Smooth muscle cell (in vitro differentiated cells): ENCODE measurements around the gene ERBB4. TPM values are rescaled to one million over a fixed set of nuclear protein-coding genes. Genes with fewer than 3 reads are reported as not detected.

ENCODE experiments used
- DNase-seq: peaks from one replicate; lab custom pipeline; 2025; ENCODE audit not compliant: unreplicated experiment; lab: John Stamatoyannopoulos, UW
- H2AFZ ChIP-seq: fragments of 200-600 bp; sonication (generic); 2 replicates; pipeline ENCODE4 v1.6.0; 2016; ENCODE audit warnings: antibody characterized with exemption, low read depth, mild to moderate bottlenecking
- H3F3A ChIP-seq: fragments of 200-600 bp; sonication (generic); 2 replicates; pipeline ENCODE4 v1.6.0; 2017; ENCODE audit warnings: antibody characterized with exemption, low read depth
- H3K27ac ChIP-seq: fragments of 200-600 bp; sonication (generic); 2 replicates; pipeline ENCODE4 v1.5.1; 2016; ENCODE audit warnings: low read depth, mild to moderate bottlenecking
- H3K27me3 ChIP-seq: fragments of 200-600 bp; sonication (generic); 2 replicates; pipeline ENCODE4 v1.6.1; 2016; ENCODE audit warnings: low read depth, mild to moderate bottlenecking
- H3K36me3 ChIP-seq: fragments of 200-600 bp; sonication (generic); 2 replicates; pipeline ENCODE4 v1.5.1; 2016; ENCODE audit warnings: low read depth
- H3K4me1 ChIP-seq: fragments of 200-600 bp; sonication (generic); 2 replicates; pipeline ENCODE4 v1.5.1; 2016; ENCODE audit warnings: low read depth
- H3K4me2 ChIP-seq: fragments of 200-600 bp; sonication (generic); 2 replicates; pipeline ENCODE4 v1.6.0; 2016; ENCODE audit warnings: mild to moderate bottlenecking
- H3K4me3 ChIP-seq: fragments of 200-600 bp; sonication (generic); 2 replicates; pipeline ENCODE4 v1.5.1; 2016; ENCODE audit warnings: mild to moderate bottlenecking
- H3K79me2 ChIP-seq: fragments of 200-600 bp; sonication (generic); 2 replicates; pipeline ENCODE4 v1.6.0; 2016; ENCODE audit warnings: low read depth, mild to moderate bottlenecking
- H3K9ac ChIP-seq: fragments of 200-600 bp; sonication (generic); 2 replicates; pipeline ENCODE4 v1.6.0; 2016; ENCODE audit warnings: low read depth
- H3K9me3 ChIP-seq: fragments of 200-600 bp; sonication (generic); replicated peaks from 2 replicates; pipeline ENCODE4 v1.5.1; 2016; ENCODE audit warnings: low read depth
- H4K20me1 ChIP-seq: fragments of 200-600 bp; sonication (generic); 2 replicates; pipeline ENCODE4 v1.6.0; 2016; ENCODE audit warnings: low read depth
- WGBS: methylation state at CpG from one replicate; pipeline ENCODE4 v1.1.7; 2016; ENCODE audit warnings: low lambda C conversion rate; 5-methylcytosine and 5-hydroxymethylcytosine counted together
- microRNA-seq: library from miRNA; unstranded; fragments of <30 nt; microRNA quantifications from one replicate; pipeline ENCODE4, GENCODE V29; 2016; ENCODE audit warnings: borderline number of aligned reads
- polyA plus RNA-seq: library from polyadenylated mRNA; unstranded; fragments of >200 nt; fragmentation: Nextera tagmentation; extraction: Ambion mirVana; gene quantifications from 2 replicates; pipeline ENCODE4 v1.2.1, GENCODE V29; 2016
- small RNA-seq: library from RNA; depleted of rRNA; stranded (forward); fragments of <200 nt; gene quantifications from one replicate; pipeline ENCODE3, GENCODE V24; 2014
- total RNA-seq: library from RNA; depleted of rRNA; stranded (reverse); fragments of >200 nt; gene quantifications from 2 replicates; pipeline ENCODE4 v1.2.3, GENCODE V29; 2014
- TF ChIP-seq, protein P1 (sequence below): fragments of 200-600 bp; sonication (generic); IDR thresholded peaks from 2 replicates; pipeline ENCODE4 v1.5.1; 2017; ENCODE audit warnings: borderline replicate concordance, mild to moderate bottlenecking, antibody characterized with exemption; ENCODE audit not compliant: insufficient read depth, poor library complexity, severe bottlenecking

The ERBB4 gene
- total and polyA plus RNA-seq, 2 experiments from 2014 or later = 0.67 TPM; not detected in 1

DNA sequence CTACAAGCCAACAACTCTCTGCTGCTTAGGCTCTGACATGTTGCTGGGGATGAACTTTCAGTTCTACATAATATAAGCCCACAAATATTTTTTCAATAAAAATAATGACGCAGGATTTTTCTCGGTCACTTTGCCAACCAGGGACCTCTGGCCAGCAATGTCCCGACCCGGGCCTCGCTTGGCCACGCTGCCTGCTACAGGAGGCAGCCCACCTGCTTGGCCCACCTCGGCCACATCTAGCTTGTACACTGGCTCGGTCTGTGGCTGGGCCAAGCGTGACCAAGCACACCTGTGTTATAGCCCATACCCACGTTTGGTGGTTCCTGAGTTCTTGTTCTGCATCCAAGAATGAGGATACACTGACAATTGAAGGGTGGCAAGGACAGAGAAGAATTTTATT, 1208.7 kb downstream of the ERBB4 start:
- 96% methylated on average over 10 of the region's 10 CpGs for WGBS
- no peaks in the 10 kb centered on the region for H3K27me3 ChIP-seq
- H3K36me3 ChIP-seq = no peaks in the 10 kb centered on the region
- H3K4me1 ChIP-seq = no peaks in the 10 kb centered on the region
- H3K9ac ChIP-seq = no peak overlapping the region
- H3F3A ChIP-seq = no peaks in the 10 kb centered on the region
- no peaks in the 10 kb centered on the region for H3K9me3 ChIP-seq
- H3K27ac ChIP-seq = no peak overlapping the region
- no peak overlapping the region for H3K4me2 ChIP-seq
- DNase-seq = no peak
- no peaks in the 10 kb centered on the region for H3K79me2 ChIP-seq
- no peak overlapping the region for H3K4me3 ChIP-seq
- H4K20me1 ChIP-seq = no peaks in the 10 kb centered on the region
- TF ChIP-seq, protein P1, sequence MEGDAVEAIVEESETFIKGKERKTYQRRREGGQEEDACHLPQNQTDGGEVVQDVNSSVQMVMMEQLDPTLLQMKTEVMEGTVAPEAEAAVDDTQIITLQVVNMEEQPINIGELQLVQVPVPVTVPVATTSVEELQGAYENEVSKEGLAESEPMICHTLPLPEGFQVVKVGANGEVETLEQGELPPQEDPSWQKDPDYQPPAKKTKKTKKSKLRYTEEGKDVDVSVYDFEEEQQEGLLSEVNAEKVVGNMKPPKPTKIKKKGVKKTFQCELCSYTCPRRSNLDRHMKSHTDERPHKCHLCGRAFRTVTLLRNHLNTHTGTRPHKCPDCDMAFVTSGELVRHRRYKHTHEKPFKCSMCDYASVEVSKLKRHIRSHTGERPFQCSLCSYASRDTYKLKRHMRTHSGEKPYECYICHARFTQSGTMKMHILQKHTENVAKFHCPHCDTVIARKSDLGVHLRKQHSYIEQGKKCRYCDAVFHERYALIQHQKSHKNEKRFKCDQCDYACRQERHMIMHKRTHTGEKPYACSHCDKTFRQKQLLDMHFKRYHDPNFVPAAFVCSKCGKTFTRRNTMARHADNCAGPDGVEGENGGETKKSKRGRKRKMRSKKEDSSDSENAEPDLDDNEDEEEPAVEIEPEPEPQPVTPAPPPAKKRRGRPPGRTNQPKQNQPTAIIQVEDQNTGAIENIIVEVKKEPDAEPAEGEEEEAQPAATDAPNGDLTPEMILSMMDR = no peak
- no peak overlapping the region for H2AFZ ChIP-seq

DNA sequence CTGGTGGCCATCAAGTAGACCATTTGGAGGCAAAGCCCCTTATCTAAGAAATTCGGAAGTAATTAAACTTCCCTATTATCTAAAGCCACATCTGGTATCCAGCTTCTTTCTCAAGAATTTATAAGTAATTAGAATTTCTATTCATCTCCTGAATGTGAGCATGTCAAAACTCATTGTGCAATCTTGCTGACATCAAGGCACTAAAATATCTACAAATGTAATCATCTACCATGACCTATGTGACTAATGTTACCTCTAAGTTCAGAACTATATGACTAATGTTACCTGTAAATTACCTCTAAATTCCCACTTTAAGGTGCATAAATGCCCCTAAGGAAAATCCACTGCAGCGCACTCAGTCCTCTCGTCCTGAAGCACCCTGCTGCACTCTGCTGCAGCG, 1209.2 kb downstream of the ERBB4 start:
- Histone ChIP-seq H3K27ac (no peak overlapping the region), H3F3A (no peaks in the 10 kb centered on the region), H4K20me1 (no peaks in the 10 kb centered on the region), H3K4me2 (no peak overlapping the region), H3K4me3 (no peak overlapping the region), H3K79me2 (no peaks in the 10 kb centered on the region), H2AFZ (no peak overlapping the region), H3K4me1 (no peaks in the 10 kb centered on the region), H3K27me3 (no peaks in the 10 kb centered on the region), H3K9ac (no peak overlapping the region), H3K9me3 (no peaks in the 10 kb centered on the region), H3K36me3 (no peaks in the 10 kb centered on the region)
- TF ChIP-seq, protein P1 = no peak
- 82% methylated on average over 4 of the region's 4 CpGs for WGBS
- DNase-seq = no peak

DNA sequence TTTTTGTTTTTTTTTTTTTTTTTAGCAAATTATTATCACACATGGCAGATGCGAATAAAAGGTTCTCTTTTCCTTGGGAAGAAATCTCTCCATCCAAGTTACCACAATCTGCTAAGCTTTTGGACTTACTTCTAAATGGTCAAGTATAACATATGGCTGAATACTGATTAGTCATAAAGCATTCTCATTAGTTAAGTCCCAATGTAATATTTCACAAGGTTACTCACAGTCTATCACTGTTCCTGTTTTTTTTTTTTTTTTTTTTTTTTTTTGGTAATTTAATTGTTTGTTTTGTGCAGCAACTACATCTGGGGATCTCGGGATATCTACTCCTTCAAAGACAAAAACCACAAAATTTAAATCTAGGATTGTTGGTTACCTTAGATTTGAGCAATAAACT, 1210.5 kb downstream of the ERBB4 start:
- H3K4me2 ChIP-seq = no peak overlapping the region
- no peaks in the 10 kb centered on the region for H3K27me3 ChIP-seq

More for the DNA sequence above, 1210.5 kb downstream of the ERBB4 start:
- Histone ChIP-seq H3K4me1 (no peaks in the 10 kb centered on the region), H3F3A (no peaks in the 10 kb centered on the region), H2AFZ (no peak overlapping the region), H3K79me2 (no peaks in the 10 kb centered on the region), H4K20me1 (no peaks in the 10 kb centered on the region), H3K4me3 (no peak overlapping the region), H3K9me3 (no peaks in the 10 kb centered on the region), H3K27ac (no peak overlapping the region), H3K9ac (no peak overlapping the region), H3K36me3 (no peaks in the 10 kb centered on the region)
- 86% methylated on average over 2 of the region's 2 CpGs for WGBS
- DNase-seq = no peak
- TF ChIP-seq, protein P1 = no peak

Small RNAs within 50 kb of the gene (microRNA-seq; reads per million reads assigned to microRNA genes)
- gene MIR548F2 = not detected

Small RNAs within 50 kb of the gene (small RNA-seq; reads per million reads assigned to genes)
- not detected for gene MIR548F2
- not detected for gene RNA5SP119
